ENCODE measurements around the gene PFKL.
"Not testable (repeated sequence)": the region's sequence is repeated elsewhere in the genome, so short reads cannot be mapped to it uniquely, and the experiment has no call there.

The PFKL gene

DNA sequence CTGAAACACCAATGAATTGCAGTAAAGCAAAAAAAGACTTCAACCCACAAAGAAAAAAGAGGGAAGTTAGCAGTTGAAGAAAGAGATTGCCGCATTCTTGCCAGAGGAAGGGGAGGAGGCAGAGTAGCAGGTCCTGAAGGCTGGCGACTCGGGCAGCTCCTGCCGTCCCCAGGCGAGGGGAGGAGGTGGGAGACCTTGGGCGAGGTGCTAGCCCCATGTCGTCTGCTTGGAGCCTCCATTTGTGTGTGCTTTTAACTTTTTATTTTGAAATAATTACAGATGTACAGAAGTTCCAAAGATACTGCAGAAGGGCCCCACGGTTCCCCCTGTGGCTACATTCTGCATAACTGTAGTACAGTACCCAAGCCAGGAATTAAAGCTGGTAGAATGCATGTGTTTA is 60.3 kb downstream of the PFKL start:
- peaks cover 4% of the 10 kb centered on the region for H3K27me3 ChIP-seq (ENCODE audit: control insufficient read depth, insufficient read depth, low read length)
- H3K4me1 ChIP-seq (ENCODE audit: control insufficient read depth, insufficient read depth, low read length) = no peaks in the 10 kb centered on the region
- H3K9me3 ChIP-seq (ENCODE audit: control insufficient read depth, low read length) = no peaks in the 10 kb centered on the region
- no peak overlapping the region for H3K4me3 ChIP-seq (ENCODE audit: low read length)
- no peak overlapping the region for H3K9ac ChIP-seq (ENCODE audit: low read length)
- H3K36me3 ChIP-seq (ENCODE audit: control insufficient read depth, insufficient read depth, low read length) = no peaks in the 10 kb centered on the region

DNA sequence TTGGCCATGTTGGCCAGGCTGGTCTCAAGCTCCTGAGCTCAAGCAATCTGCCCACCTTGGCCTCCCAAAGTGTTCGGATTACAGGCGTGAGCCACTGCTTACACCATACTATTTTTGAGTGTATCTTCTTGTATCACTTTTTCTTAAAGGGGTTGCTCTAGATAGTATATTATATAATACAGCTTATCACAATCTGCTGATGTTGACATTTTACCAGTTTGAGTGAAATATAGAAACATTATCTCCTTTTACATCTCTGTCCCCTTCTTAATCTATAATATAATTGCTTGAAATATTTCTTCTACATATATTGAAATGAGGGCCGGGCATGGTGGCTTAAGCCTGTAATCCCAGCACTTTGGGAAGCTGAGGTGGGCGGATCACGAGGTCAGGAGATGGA is 62.0 kb downstream of the PFKL start:
- not testable (repeated sequence) for H3K36me3 ChIP-seq (ENCODE audit: control insufficient read depth, insufficient read depth, low read length); H3K4me1 ChIP-seq (ENCODE audit: control insufficient read depth, insufficient read depth, low read length); H3K4me3 ChIP-seq (ENCODE audit: low read length); H3K27me3 ChIP-seq (ENCODE audit: control insufficient read depth, insufficient read depth, low read length); H3K9ac ChIP-seq (ENCODE audit: low read length); H3K9me3 ChIP-seq (ENCODE audit: control insufficient read depth, low read length)

DNA sequence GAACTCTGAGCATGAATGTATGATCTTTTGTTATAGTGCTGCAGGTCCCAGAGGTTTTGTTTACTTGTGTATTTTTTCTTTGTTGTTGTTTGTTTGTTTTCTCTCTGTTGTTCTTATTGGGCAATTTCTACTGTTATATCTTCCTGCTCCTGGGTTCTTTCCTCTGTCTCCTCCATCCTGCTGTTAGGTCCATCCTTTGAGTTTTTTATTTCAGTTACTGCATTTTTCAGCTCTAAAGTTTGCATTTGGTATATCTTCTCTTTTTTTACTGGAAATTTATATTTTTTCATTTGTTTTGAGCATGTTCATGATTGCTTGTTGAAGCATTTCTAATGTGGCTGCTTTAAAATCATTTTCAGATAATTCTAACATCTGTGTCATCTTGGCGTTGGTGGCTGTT is 63.4 kb downstream of the PFKL start:
- no peaks in the 10 kb centered on the region for H3K4me1 ChIP-seq (ENCODE audit: control insufficient read depth, insufficient read depth, low read length)
- no peaks in the 10 kb centered on the region for H3K27me3 ChIP-seq (ENCODE audit: control insufficient read depth, insufficient read depth, low read length)
- H3K4me3 ChIP-seq (ENCODE audit: low read length) = no peak overlapping the region
- no peaks in the 10 kb centered on the region for H3K36me3 ChIP-seq (ENCODE audit: control insufficient read depth, insufficient read depth, low read length)
- no peaks in the 10 kb centered on the region for H3K9me3 ChIP-seq (ENCODE audit: control insufficient read depth, low read length)
- no peak overlapping the region for H3K9ac ChIP-seq (ENCODE audit: low read length)

DNA sequence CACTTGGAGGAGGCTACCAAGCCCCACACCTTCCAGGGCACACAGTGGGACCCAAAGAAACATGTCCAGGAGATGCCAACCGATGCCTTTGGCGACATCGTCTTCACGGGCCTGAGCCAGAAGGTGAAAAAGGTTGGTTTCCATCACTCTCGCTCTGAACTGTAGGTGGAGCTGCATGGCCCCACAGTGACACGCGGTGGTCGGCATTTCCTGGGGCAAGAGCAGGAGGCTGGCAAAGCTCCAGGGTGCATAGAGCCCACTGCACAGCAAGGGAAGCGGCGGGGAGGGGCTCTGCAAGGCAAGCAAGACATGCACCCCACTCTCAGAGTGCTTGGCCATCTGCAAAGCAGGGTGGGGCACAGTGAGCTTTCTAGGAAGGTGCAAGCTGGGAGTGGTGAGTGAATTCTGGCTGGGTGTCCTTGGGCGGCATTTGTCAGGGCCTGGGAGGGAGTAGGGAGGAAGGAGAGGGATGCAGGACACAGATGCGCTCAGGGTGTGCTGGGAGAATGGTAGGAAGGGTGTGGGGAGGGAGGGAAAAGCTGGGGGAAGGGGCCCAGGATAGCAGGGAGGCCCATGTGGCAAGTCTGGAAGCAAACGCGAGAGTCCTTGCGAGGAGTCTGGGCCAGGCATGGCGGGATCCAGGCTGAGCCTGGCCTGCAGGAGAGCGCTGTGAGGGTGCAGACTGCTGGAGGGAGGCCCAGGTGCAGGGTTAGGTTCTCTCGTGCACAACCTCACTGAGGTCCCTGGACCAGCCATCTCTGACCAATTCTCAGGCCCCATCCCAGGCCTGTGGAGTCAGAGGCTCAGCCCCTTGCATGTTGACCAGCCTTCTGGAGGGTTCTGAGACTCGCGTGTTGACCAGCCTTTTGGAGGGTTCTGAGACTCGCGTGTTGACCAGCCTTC is 64.5 kb downstream of the PFKL start:
- no peaks in the 10 kb centered on the region for H3K9me3 ChIP-seq (ENCODE audit: control insufficient read depth, low read length)
- H3K9ac ChIP-seq (ENCODE audit: low read length) = no peak overlapping the region
- H3K36me3 ChIP-seq (ENCODE audit: control insufficient read depth, insufficient read depth, low read length) = no peaks in the 10 kb centered on the region
- peaks cover 7% of the 10 kb centered on the region for H3K27me3 ChIP-seq (ENCODE audit: control insufficient read depth, insufficient read depth, low read length)
- H3K4me3 ChIP-seq (ENCODE audit: low read length) = no peak overlapping the region
- H3K4me1 ChIP-seq (ENCODE audit: control insufficient read depth, insufficient read depth, low read length) = no peaks in the 10 kb centered on the region

GRCh38 chr21:44365251-44365966 is 65.6 kb downstream of the PFKL start:
- Histone ChIP-seq H3K9ac (ENCODE audit: low read length) (no peak overlapping the region), H3K4me3 (ENCODE audit: low read length) (no peak overlapping the region), H3K27me3 (ENCODE audit: control insufficient read depth, insufficient read depth, low read length) (peaks cover 14% of the 10 kb centered on the region), H3K4me1 (ENCODE audit: control insufficient read depth, insufficient read depth, low read length) (no peaks in the 10 kb centered on the region), H3K9me3 (ENCODE audit: control insufficient read depth, low read length) (no peaks in the 10 kb centered on the region), H3K36me3 (ENCODE audit: control insufficient read depth, insufficient read depth, low read length) (no peaks in the 10 kb centered on the region)

GRCh38 chr21:44365967-44366585 is 66.2 kb downstream of the PFKL start:
- H3K9me3 ChIP-seq (ENCODE audit: control insufficient read depth, low read length) = no peaks in the 10 kb centered on the region
- H3K27me3 ChIP-seq (ENCODE audit: control insufficient read depth, insufficient read depth, low read length) = peaks cover 20% of the 10 kb centered on the region
- no peak overlapping the region for H3K4me3 ChIP-seq (ENCODE audit: low read length)
- no peaks in the 10 kb centered on the region for H3K36me3 ChIP-seq (ENCODE audit: control insufficient read depth, insufficient read depth, low read length)
- H3K9ac ChIP-seq (ENCODE audit: low read length) = no peak overlapping the region
- no peaks in the 10 kb centered on the region for H3K4me1 ChIP-seq (ENCODE audit: control insufficient read depth, insufficient read depth, low read length)

DNA sequence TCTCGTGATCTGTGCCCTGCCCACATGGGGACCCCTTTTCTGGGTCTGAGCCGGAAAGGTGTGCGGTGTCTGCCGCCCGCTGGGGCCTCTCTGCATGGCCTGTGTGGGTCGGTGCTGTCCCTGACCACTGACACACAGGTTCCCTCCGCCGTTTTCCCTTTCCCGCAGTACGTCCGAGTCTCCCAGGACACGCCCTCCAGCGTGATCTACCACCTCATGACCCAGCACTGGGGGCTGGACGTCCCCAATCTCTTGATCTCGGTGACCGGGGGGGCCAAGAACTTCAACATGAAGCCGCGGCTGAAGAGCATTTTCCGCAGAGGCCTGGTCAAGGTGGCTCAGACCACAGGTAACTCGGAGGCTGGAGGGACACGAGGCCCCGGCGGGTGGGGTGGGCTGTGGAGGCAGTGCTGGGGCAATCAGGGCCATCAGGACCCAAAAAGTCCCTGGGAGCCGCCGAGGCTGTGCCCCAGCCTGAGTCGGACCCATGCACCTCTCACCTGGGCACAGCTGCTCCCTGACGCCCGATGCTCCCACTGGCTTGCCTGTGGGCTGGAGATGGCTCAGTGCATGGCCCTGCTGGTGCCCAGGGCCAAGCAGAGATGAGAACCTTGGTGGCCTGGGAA is 66.8 kb downstream of the PFKL start:
- H3K9ac ChIP-seq (ENCODE audit: low read length) = no peak overlapping the region
- no peaks in the 10 kb centered on the region for H3K4me1 ChIP-seq (ENCODE audit: control insufficient read depth, insufficient read depth, low read length)
- no peaks in the 10 kb centered on the region for H3K36me3 ChIP-seq (ENCODE audit: control insufficient read depth, insufficient read depth, low read length)
- H3K27me3 ChIP-seq (ENCODE audit: control insufficient read depth, insufficient read depth, low read length) = peaks cover 20% of the 10 kb centered on the region
- H3K9me3 ChIP-seq (ENCODE audit: control insufficient read depth, low read length) = no peaks in the 10 kb centered on the region
- H3K4me3 ChIP-seq (ENCODE audit: low read length) = no peak overlapping the region

- H3K36me3 ChIP-seq (ENCODE audit: control insufficient read depth, insufficient read depth, low read length) = no peaks in the 10 kb centered on the region
- H3K27me3 ChIP-seq (ENCODE audit: control insufficient read depth, insufficient read depth, low read length) = peaks cover 20% of the 10 kb centered on the region
- H3K9ac ChIP-seq (ENCODE audit: low read length) = no peak overlapping the region
- no peak overlapping the region for H3K4me3 ChIP-seq (ENCODE audit: low read length)
- no peaks in the 10 kb centered on the region for H3K4me1 ChIP-seq (ENCODE audit: control insufficient read depth, insufficient read depth, low read length)
- H3K9me3 ChIP-seq (ENCODE audit: control insufficient read depth, low read length) = no peaks in the 10 kb centered on the region
Measured at GRCh38 chr21:44368711-44369446, 69.0 kb downstream of the PFKL start.

DNA sequence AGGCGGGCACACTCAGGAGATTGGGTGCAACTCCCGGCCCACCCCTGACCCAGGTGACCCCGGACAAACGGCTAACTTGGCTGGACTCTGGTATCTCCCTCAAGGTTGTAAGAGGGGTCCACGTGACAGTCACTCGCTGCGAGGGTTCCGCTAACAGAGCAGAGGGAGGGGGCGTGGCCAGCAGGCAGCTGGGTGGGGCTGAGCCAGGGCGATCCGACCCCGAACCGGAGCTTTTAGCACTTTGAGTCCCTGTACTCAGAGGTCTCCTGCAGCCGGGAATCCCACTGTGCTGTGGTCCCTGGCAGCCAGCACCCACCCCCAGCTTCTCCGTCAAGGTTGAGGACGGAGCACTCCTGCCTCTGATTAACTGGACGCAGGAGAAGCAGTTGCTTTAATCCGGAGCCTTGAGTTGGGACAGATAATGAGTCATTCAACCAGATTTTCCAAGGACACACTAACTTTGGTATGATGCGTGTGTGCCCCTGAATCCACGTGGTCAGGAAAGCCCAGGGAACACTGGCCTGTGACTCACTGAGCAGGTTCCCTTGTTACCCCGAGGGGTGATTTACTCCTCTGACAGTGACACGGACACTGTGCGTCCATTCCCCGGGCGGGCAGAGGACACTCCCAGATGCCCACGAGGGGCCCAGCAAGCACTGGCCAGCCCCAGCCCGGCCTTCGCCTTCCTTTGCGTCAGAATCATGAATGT is 70.3 kb downstream of the PFKL start:
- H3K4me3 ChIP-seq (ENCODE audit: low read length) = no peak overlapping the region
- no peak overlapping the region for H3K9ac ChIP-seq (ENCODE audit: low read length)
- no peaks in the 10 kb centered on the region for H3K9me3 ChIP-seq (ENCODE audit: control insufficient read depth, low read length)
- H3K36me3 ChIP-seq (ENCODE audit: control insufficient read depth, insufficient read depth, low read length) = no peaks in the 10 kb centered on the region
- H3K27me3 ChIP-seq (ENCODE audit: control insufficient read depth, insufficient read depth, low read length) = peaks cover 20% of the 10 kb centered on the region
- H3K4me1 ChIP-seq (ENCODE audit: control insufficient read depth, insufficient read depth, low read length) = no peaks in the 10 kb centered on the region

DNA sequence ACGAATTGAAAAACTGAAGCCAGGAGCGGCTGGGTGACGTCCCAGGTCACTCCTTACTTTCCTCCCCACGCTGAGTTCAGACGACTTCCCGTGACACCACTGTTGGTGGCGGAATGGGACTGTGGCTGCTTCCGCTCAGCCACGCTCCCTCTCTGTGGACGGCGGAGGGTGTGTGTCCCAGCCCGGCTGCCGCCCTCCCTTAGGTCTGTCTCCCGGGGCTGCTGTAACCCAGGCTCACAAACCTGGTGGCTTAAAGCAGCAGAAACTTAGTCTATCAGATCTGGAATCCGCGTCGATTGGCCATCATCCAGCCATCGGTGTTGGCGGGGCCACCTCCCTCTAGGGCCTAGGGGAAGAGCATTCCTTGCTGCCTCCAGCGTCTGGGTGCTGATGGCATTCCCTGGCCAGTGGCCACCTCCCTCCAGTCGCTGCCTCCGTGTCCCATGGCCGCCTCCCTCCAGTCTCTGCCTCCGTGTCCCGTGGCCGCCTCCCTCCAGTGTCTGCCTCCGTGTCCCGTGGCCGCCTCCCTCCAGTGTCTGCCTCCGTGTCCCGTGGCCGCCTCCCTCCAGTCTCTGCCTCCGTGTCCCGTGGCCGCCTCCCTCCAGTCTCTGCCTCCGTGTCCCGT is 71.0 kb downstream of the PFKL start:
- Histone ChIP-seq H3K4me3 (ENCODE audit: low read length) (no peak overlapping the region), H3K36me3 (ENCODE audit: control insufficient read depth, insufficient read depth, low read length) (no peaks in the 10 kb centered on the region), H3K27me3 (ENCODE audit: control insufficient read depth, insufficient read depth, low read length) (peaks cover 20% of the 10 kb centered on the region), H3K9me3 (ENCODE audit: control insufficient read depth, low read length) (no peaks in the 10 kb centered on the region), H3K4me1 (ENCODE audit: control insufficient read depth, insufficient read depth, low read length) (no peaks in the 10 kb centered on the region), H3K9ac (ENCODE audit: low read length) (no peak overlapping the region)

DNA sequence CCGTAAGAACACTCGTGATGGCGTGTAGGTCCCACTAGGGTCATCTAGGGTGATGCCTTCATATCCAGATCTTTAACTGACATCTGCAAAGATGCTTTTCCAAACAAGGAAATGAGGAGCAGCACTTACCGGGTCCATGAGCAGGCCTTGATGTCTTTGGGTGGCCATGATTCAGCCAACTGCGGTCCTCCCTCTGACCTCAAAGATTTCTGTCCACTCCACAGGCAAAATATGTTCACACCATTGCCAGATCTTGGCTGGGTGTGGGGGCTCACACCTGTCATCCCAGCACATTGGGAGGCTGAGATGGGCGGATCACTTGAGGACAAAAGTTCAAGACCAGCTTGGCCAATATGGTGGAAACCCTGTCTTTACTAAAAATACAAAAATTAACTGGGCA is 71.7 kb downstream of the PFKL start:
- peaks cover 1% of the 10 kb centered on the region for H3K4me1 ChIP-seq (ENCODE audit: control insufficient read depth, insufficient read depth, low read length)
- H3K27me3 ChIP-seq (ENCODE audit: control insufficient read depth, insufficient read depth, low read length) = peaks cover 22% of the 10 kb centered on the region
- H3K4me3 ChIP-seq (ENCODE audit: low read length) = no peak overlapping the region
- H3K9ac ChIP-seq (ENCODE audit: low read length) = no peak overlapping the region
- H3K9me3 ChIP-seq (ENCODE audit: control insufficient read depth, low read length) = no peaks in the 10 kb centered on the region
- no peaks in the 10 kb centered on the region for H3K36me3 ChIP-seq (ENCODE audit: control insufficient read depth, insufficient read depth, low read length)
